Left renal pelvis (tissue), 4 donors: ENCODE results near the gene GABRA6. TPM values are rescaled to one million over a fixed set of nuclear protein-coding genes. Genes with fewer than 3 reads are reported as not detected.

ENCODE experiments used
- DNase-seq, 4 donors: peaks; one replicate each; pipeline ENCODE4 v3.0.0-alpha.2; 2013; ENCODE audit warnings: low read depth in 4 of 4, low spot score in 3 of 4
- polyA plus RNA-seq, 4 donors: library from polyadenylated mRNA; unstranded; fragments of 120-200 nt; gene quantifications; one replicate each; pipeline ENCODE4 v1.2.1, GENCODE V29; 2013; ENCODE audit not compliant: insufficient read length in 4 of 4

Gene GABRA6
- polyA plus RNA-seq, 4 donors = 0.24 TPM; not detected in 3

GRCh38 chr5:161751265-161751664 is 65.7 kb downstream of the GABRA6 start:
- DNase-seq = no peak

Other genes starting within 250 kb of the GABRA6 start
- 1 to 10 TPM in 3 of 4 donors, under 1 TPM in 1; 0.60 to 2.6 (median 1.7) TPM for gene GABRB2, start 139.0 kb upstream of the GABRA6 start, polyA plus RNA-seq
- gene GABRA1, start 162.4 kb downstream of the GABRA6 start, polyA plus RNA-seq = under 1 TPM in 1 of 4 donors, not detected in 3; 0.11 TPM